Measurements from ENCODE around the gene PCDH9.
"Not testable (repeated sequence)": the region's sequence is repeated elsewhere in the genome, so short reads cannot be mapped to it uniquely, and the experiment has no call there.

PCDH9 gene

DNA sequence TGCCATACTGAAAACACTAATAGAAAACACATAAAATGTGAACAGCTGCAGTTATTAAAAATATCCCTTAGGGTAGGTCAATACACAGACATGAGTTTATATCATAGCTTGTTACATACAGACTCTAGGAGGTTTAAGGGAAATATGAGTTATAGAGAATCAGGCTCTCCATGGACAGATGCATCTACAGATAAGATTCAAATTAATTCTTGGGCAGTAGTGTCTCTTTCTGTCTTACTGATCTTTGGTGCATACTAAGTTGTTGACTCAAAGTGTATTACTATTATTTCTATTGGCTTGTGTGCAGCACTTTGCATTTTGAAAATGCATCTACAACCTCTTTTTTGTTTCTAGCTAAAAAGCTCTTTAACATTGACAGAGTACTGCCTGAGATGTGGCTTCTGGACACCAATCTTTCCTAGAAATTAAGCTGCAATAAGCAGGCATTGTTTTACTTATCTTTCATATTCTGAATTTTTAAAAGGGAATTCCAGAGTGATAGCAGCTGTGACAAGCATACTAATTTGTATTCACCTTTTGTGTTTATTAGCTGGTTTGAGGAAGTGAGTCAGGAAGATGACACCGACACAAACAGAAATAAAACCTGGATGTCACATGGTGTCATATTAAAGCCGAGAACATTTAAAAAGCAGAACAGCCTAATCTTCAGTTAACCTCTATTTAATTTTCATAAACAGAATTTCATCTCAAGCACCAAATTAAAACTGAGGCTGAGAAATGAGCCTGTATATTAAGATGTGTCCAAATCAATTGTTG, 399.0 kb downstream of the PCDH9 start:
- Histone ChIP-seq H3K4me3 (no peak overlapping the region), H3K27ac (no peak overlapping the region)

DNA sequence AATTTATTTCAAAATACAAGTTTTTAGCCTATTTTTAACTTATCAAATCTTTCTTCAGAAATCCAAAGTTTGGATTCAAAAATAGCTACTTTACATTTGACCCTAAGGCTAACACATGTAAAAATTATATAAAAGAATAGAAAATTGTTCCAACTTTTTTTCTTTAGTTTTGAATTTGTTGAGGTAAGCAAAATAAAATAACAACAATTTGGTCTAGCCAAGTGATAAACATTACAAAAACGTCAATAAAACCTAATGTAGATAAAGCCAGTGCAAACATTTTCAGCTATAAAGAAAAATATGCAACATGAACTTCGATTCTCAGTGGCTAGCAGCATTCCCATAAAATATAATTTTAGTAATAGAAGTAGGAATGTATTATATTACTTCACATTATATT, 400.3 kb downstream of the PCDH9 start:
- no peak overlapping the region for H3K27ac ChIP-seq
- no peak overlapping the region for H3K4me3 ChIP-seq

DNA sequence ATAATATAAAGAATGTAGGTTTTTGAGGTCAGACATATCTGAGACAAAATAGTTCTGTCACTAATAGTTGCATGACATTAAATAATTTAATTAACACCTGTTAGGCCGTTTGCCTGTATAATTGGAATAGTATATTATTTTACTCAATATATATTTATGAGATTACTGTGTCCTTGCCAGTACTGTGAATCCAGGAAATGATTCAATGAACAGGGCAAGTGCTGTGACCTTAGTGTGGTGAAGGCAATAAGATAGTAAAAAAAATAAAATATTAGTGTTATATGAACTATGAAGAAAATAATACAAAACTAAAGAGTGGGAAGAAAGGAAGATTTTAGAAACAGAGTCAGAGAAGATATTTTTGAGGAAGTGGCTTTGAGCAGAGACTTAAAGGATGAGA, 403.7 kb downstream of the PCDH9 start:
- Histone ChIP-seq H3K4me3 (no peak overlapping the region), H3K27ac (no peak overlapping the region)

DNA sequence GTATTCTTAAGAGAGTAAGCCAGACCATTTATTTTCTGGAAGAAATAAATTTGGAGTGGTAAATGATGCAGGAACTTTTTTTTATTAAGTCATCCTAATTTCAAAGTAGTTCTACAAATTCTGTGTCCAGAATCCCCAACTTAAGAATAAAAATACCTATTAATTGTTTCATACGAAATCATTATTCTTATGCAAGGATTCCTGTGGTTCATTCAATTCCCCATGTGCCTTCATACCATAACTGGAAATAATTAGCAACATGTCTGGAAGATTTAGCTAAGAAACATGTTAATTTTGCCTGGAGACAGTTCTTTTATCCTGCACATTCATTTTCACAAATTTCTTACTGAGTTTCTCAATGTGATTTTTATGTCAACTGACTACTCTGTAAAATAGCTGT, 408.6 kb downstream of the PCDH9 start:
- H3K4me3 ChIP-seq, result no peak overlapping the region
- no peak overlapping the region for H3K27ac ChIP-seq

DNA sequence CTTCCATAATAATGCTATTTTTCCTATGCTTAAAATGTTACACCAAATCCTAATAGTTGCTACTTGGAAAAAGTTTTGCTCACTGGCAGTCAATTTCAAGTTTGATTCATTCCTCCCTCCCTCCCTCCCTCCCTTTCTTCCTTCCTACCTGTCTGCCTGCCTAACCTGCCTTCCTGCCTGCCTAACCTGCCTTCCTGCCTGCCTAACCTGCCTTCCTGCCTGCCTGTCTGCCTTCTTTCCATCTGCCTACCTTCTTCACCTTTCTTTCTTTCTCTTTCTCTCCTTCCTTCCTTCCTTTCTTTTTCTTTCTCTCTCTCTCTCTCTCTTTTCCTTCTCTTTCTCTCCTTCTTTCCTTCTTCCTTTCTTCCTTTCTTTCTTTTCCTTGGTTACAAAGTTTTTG, 418.7 kb downstream of the PCDH9 start:
- no peak overlapping the region for H3K4me3 ChIP-seq
- no peak overlapping the region for H3K27ac ChIP-seq

DNA sequence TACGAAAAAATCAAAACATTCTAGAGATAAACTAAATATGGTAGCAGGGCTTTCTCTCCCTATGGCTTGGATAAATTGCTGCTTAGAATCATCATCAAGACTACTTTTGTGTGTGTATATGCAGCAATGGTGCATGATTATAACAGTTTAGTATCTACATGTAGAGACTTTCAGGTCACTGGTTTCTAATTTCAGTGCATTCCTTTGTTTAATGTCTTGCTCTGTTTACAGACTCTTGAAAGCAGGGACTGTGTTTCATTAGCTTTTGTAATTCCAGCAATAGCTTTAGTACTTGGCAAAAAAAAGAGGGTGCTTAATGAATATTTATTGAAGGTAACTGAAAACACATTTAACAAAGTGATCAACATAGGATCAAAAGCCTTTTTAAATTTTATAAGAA, 420.7 kb downstream of the PCDH9 start:
- no peak overlapping the region for H3K4me3 ChIP-seq
- H3K27ac ChIP-seq, result no peak overlapping the region

DNA sequence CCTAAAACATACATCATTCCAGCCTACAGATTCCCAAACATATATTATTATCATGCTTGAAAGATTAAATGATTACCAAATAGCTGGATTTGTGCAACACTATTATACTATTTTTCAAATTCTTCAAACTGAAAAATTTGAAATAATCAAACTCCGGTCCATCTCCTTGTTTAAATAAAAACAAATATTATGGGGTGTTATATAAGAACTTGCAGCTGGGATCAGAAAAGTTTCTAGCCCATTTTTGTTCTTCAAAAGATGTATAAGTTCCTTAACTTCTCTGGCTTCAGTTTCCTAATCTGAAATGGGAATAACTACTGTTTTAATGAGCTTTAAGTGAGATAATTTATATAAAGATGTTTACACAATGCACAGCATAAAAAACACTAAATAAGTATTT, 422.9 kb downstream of the PCDH9 start:
- no peak overlapping the region for H3K4me3 ChIP-seq
- H3K27ac ChIP-seq, result no peak overlapping the region

DNA sequence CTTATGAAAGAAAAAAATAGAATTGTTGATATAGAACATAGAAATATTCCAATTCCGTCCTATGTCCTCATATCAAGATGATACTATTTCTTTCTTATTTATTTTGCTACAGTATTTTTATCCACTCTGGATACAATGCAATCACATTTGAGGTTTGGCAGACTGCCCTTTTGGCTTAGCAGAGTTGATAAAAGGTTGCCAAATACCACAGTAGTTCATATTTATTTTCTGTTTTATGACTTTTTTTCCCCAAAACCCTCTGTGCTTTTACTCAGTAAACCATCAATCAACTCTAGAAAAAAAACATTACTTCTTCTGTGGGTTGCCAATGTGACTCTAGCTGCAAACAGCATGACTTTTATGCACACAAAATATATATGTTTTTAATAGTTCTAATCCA, 424.5 kb downstream of the PCDH9 start:
- H3K27ac ChIP-seq, result no peak overlapping the region

DNA sequence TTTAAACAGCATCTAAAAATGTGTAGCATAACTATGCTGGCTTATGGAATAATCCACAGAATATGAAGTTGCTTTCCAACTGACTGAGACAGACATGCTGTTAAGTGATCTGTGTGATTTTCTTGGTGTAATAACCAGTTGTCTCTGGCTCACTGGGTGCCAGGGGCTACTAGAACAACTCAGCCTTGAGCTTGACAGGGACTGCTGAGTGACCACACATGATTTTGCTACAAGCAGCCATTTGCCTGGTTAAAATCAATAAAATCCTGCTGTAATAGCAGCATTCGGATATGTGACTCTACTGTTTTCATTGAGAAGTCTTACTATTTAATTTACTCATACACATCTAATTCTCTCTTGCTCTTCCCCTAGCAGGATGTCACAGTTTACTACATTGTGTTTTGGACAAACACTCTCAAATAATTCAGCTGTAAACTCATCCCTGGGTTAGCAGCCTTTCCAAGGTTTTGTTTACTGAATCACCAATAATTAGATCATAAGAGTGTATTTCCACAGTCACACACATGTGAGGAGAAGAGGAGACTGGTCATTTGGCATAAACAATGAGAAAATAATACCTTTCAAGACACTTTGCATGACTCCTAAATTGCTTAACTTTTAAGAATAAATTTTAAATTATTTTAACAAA, 426.2 kb downstream of the PCDH9 start:
- no peak overlapping the region for H3K27ac ChIP-seq
- no peak overlapping the region for H3K4me3 ChIP-seq

More for the DNA sequence above, 424.5 kb downstream of the PCDH9 start:
- no peak overlapping the region for H3K4me3 ChIP-seq

DNA sequence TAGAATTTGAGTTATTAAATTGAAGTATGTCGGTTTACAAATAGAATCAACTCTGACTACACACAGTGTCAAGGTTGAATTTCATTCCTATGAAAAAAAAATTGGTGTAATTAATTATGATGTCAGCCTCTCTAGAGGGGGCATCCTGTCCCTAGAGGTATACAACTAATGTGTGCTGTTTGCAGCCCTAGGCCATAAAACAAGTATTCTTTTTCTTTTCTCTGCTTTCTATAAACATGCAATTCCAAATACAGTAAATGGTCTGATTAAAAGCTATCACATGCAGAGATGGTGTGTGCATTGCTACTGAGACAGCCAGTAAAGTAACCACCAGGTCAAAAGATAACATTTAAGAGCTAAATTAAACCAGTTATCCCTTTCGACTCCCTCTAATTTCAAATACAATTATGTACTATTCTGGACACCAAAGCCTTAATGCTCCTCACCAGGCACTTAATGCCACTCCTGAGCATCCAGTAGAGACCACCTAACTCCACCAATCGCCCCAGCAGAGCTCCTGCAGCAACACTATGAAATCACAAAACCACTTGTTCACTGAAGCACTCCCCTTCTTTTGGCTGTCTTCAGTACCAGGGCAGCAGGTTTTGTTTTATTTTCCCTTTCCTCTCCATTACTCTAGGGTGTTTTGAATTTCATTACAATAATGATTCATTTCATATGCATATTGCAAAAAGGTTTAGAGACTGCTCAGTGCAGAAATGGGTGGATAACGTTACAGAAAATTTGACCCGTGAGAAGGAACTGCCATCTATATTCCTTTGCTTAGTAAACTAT, 426.9 kb downstream of the PCDH9 start:
- H3K27ac ChIP-seq, result no peak overlapping the region
- no peak overlapping the region for H3K4me3 ChIP-seq

DNA sequence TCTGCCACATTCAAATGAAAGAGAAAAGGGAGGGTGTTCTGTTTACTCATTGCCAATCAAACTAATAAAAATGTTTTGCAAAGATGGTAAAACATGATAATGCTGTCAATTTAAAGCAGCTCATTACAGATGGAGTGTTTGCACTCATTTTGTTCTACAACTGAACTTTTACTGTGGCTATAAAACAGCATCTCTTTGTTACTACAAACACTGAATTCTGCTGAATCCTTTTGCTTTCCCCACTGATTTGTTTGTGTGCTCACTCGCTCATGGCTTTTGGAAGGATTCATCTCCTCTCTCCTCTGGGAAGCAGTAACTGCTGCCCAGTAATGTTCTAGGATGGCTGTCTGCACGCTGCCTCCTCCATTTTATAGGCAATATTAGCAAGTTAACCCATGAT, 434.5 kb downstream of the PCDH9 start:
- Histone ChIP-seq H3K27ac (no peak overlapping the region), H3K4me3 (no peak overlapping the region)

DNA sequence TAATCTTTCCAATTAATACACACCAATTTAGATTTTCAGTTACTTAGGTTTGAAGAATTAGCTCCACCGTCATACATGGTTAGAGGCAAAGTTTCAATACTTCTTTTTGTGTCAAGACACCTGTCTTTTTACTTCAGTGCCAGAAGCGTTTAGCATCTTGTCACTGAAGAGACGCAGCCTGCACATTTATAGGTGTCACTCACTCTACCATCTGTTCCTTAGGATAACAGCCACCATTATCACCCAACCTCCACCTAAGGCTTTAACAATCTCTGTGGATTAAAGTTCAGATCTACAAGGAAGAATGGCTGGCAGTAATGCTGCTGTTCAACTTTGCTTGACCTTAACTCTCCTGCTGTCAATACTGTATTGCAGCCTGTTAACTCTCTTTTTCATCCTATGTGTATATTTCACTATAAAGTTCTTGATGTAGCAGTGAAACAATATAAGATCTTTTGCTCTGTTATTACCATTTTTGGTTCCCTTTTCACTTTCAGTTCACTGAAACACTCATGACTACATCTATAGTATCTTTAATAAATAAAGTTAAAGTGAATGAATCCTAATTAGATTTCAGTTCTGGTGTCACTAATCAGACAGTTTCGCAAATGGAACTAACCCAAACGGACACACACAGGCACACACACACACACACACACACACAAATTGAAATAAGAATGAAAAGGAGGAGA, 435.6 kb downstream of the PCDH9 start:
- Histone ChIP-seq H3K4me3 (no peak overlapping the region), H3K27ac (no peak overlapping the region)

DNA sequence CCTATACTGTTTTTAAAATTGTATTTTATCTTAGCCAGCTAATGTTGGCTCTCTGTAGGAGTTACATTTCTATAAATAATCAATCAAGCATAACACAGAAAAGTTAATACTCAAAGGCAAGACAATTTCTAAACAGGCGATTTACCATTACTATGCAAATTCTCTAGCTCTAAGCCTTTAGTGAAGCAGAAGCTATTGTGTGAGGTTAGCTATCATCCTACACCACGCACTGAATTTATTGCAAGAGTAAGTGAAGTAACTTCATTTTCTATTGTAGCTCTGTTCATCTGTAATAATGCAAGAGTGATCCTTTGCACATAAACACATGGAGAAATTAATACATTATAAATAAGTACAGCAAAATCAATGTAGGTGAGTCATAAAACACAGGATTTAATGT, 439.3 kb downstream of the PCDH9 start:
- Histone ChIP-seq H3K4me3 (no peak overlapping the region), H3K27ac (no peak overlapping the region)

DNA sequence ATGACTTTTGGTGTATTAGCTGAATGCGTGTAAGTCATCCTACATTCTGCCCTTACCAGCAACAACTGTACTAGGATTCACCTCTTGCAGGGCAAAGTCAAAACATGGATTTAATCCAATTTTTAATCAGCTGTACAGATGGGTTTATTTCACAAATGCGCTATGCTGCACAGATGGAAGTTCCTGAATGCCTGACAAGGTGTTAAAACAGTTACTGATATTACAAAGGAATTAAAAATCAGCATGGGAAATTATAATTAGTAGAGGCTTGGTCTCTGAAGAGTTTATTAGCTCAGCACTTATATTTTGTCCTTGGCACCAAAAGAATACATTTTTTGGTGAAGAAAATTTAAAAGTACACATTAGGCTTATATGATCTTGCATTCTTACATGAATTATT, 448.9 kb downstream of the PCDH9 start:
- H3K4me3 ChIP-seq, result no peak overlapping the region
- H3K27ac ChIP-seq, result no peak overlapping the region

DNA sequence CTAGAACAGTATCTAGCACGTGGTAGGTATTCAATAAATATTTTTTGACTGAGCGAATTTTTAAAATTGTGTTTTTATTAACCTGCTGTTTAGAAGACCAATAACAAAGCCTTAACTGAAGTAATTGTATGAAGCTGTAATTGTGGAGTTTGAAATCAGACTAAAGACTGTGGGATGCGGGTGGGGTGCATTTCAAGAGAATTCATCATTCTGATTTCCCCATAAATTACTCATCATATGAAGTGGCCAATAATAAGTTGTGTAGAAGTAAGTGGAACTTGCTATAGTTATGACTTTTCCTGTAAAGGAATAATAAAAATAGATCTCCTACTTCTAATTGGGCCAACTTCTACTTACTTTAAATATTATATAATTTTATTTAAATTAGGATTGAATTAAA, 449.3 kb downstream of the PCDH9 start:
- H3K4me3 ChIP-seq, result no peak overlapping the region
- H3K27ac ChIP-seq, result no peak overlapping the region

DNA sequence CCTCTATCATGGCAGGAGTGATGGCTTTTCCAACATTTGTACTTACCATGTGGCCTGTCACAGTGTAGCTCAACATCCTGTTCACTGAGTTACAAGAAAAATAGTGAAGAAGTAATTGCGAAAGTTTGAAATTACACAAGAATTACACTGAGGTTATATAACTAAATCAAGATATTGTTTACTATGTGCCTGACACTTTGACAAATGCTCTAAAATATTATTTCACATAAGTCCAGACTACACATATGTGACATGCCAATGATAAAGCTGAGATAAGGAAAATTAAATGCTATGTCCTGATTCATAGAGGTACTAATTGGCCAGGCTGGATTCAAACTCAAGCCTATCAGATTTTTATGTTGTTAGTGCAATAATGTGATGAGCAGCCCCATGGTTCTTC, 451.7 kb downstream of the PCDH9 start:
- H3K4me3 ChIP-seq, result no peak overlapping the region
- no peak overlapping the region for H3K27ac ChIP-seq

DNA sequence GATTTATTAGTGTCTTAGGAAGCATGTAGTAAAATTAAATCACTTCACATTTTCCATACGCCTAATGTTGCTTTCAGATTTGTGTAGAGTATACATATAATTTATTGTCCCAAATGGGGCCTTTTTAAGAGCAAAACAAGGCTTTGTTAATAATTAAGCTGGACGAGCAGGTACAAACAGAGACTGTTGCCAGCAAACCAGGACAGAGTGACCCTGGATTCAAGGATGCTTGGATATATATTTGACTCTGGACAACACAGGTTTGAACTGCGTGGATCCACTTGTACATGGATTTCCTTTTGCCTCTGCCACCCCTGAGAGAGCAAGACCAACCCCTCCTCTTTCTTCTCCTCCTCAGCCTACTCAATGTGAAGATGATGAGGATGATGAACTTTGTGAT, 454.9 kb downstream of the PCDH9 start:
- H3K4me3 ChIP-seq, result no peak overlapping the region

DNA sequence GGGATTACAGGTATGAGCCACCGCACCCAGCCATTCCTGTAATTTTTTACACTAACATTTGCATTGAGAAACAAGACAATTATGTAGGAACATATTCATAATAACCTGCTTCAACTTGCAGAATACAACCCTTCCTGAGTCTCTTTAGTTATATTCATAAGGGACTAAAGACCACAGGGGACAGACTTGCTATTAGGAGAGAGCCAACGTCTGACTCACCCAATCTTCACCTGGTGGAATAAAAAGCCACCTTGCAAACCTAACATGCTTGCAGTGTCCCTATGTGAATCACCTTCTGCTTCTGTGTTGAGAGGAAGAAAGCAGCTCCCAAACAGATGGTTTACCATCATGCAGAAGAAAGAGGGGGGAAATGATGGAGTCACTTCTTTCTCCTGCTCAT, 456.1 kb downstream of the PCDH9 start:
- no peak overlapping the region for H3K4me3 ChIP-seq
- no peak overlapping the region for H3K27ac ChIP-seq

More for the DNA sequence above, 454.9 kb downstream of the PCDH9 start:
- no peak overlapping the region for H3K27ac ChIP-seq

DNA sequence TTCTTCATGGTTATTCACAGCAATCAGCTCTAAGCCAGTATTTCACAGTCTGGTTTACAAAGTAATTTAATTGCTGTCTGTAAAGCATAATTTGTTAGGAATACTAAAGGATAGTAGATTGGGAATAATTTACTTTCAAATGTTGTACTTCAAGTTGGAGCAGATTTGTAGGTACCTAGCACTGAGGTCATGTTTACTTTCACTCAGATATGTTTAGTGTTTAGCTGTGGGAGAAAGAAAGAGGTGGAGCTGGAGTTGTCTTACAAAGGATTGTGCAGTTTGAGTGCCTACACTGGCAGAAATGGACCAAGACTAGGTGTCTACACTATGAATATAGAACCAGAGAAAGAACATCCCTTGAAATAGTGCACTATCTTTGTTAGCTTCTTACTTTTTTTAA, 464.6 kb downstream of the PCDH9 start:
- Histone ChIP-seq H3K27ac (no peak overlapping the region), H3K4me3 (no peak overlapping the region)

DNA sequence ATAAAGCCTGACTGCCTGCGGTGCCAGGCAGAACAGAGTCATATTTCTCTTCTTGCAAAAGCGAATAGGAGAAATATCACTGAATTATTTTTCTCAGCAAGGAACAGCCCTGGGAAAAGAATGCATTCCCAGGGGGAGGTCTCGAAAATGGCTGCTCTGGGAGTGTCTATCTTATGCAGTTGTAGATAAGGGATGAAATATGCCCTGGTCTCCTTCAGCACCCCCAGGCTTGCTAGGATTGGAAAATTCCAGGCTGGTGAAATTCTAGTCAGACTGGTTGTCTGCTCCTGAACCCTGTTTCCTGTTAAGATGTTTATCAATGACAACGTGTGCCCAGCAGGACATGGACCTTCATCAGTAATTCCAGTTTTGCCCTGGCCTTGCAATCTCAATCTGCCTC, 469.5 kb downstream of the PCDH9 start:
- not testable (repeated sequence) for H3K27ac ChIP-seq, H3K4me3 ChIP-seq

All from skin epidermis (tissue), 12 donors.